GM12801 (cell line): Measurements from ENCODE around the gene PCDH1.

Experiments used
- CTCF ChIP-seq: IDR thresholded peaks from one replicate; pipeline ENCODE4 v1.5.1; 2011; ENCODE audit warnings: control low read depth; ENCODE audit not compliant: insufficient read length; ENCODE audit errors: extremely low read depth

The PCDH1 gene

GRCh38 chr5:141915881-141916336, 37.7 kb upstream of the PCDH1 start:
- no peak for TF ChIP-seq CTCF

- no peak for TF ChIP-seq CTCF
Measured at GRCh38 chr5:141914797-141915196, 36.6 kb upstream of the PCDH1 start.

- no peak for TF ChIP-seq CTCF
Measured at GRCh38 chr5:141914199-141914743, 36.1 kb upstream of the PCDH1 start.

- TF ChIP-seq CTCF = no peak
Measured at GRCh38 chr5:141913560-141914198, 35.5 kb upstream of the PCDH1 start.

- TF ChIP-seq CTCF = no peak
Measured at GRCh38 chr5:141910271-141910673, 32.1 kb upstream of the PCDH1 start.

GRCh38 chr5:141909212-141909611, 31.0 kb upstream of the PCDH1 start:
- no peak for TF ChIP-seq CTCF

- no peak for TF ChIP-seq CTCF
Measured at GRCh38 chr5:141908796-141909195, 30.6 kb upstream of the PCDH1 start.
